HepG2 (cell line): ENCODE results near the gene CCDC157. TPM values are rescaled to one million over a fixed set of nuclear protein-coding genes. Genes with fewer than 3 reads are reported as not detected.

ENCODE experiments used
- ATF2 ChIP-seq: sonication (generic); formaldehyde crosslinking; IDR thresholded peaks from 2 replicates; pipeline ENCODE4 v1.4.0; 2020; ENCODE audit warnings: missing genetic modification reagents
- EHMT2 ChIP-seq: fragments of 200-600 bp; sonication (generic); IDR thresholded peaks from 2 replicates; pipeline ENCODE4 v1.7.0; 2017; ENCODE audit warnings: antibody characterized with exemption, low read depth, low read length, borderline replicate concordance
- HES4 ChIP-seq: sonication (generic); formaldehyde crosslinking; IDR thresholded peaks from 2 replicates; pipeline ENCODE4 v1.9.0; 2021; ENCODE audit warnings: mild to moderate bottlenecking, missing genetic modification reagents, borderline replicate concordance
- HMGXB3 ChIP-seq: sonication (generic); formaldehyde crosslinking; IDR thresholded peaks from 2 replicates; pipeline ENCODE4 v1.4.0; 2020; ENCODE audit warnings: missing genetic modification reagents, borderline replicate concordance
- HNF4A ChIP-seq: sonication (generic); formaldehyde crosslinking; IDR thresholded peaks from 2 replicates; pipeline ENCODE4 v1.4.0; 2020; ENCODE audit warnings: missing genetic modification reagents
- IKZF5 ChIP-seq: IDR thresholded peaks from 2 replicates; pipeline ENCODE4 v1.6.1; 2018; ENCODE audit warnings: missing genetic modification reagents, mild to moderate bottlenecking, missing compliant biosample characterization
- JARID2 ChIP-seq: sonication (generic); formaldehyde crosslinking; IDR thresholded peaks from 2 replicates; pipeline ENCODE4 v1.8.1; 2023; ENCODE audit warnings: missing genetic modification reagents, inconsistent platforms; ENCODE audit not compliant: insufficient replicate concordance
- KLF9 ChIP-seq: IDR thresholded peaks from 2 replicates; pipeline ENCODE4 v1.6.1; 2016; ENCODE audit warnings: low read depth
- PHF21A ChIP-seq: sonication (generic); formaldehyde crosslinking; IDR thresholded peaks from 2 replicates; pipeline ENCODE4 v1.5.0; 2020; ENCODE audit warnings: mild to moderate bottlenecking, missing genetic modification reagents
- PRMT3 ChIP-seq: sonication (generic); formaldehyde crosslinking; IDR thresholded peaks from 2 replicates; pipeline ENCODE4 v1.8.1; 2022; ENCODE audit warnings: low read depth, mild to moderate bottlenecking, moderate library complexity, missing genetic modification reagents, borderline replicate concordance
- RBM22 ChIP-seq: fragments of 200-400 bp; formaldehyde crosslinking; optimal IDR thresholded peaks from 2 replicates; pipeline ENCODE3; 2017; ENCODE audit warnings: mild to moderate bottlenecking, low read length, moderate library complexity
- ZBTB33 ChIP-seq: sonication (generic); formaldehyde crosslinking; IDR thresholded peaks from 2 replicates; pipeline ENCODE4 v1.4.0; 2020; ENCODE audit warnings: missing genetic modification reagents
- ZFP37 ChIP-seq: sonication (generic); formaldehyde crosslinking; IDR thresholded peaks from 2 replicates; pipeline ENCODE4 v1.4.0; 2020; ENCODE audit warnings: missing genetic modification reagents, borderline replicate concordance
- ZGPAT ChIP-seq: IDR thresholded peaks from 2 replicates; pipeline ENCODE4 v1.6.1; 2016; ENCODE audit warnings: mild to moderate bottlenecking
- ZNF7 ChIP-seq: IDR thresholded peaks from 2 replicates; pipeline ENCODE4 v1.6.1; 2016; ENCODE audit warnings: missing biosample characterization, missing genetic modification reagents
- ZNF747 ChIP-seq: sonication (generic); formaldehyde crosslinking; IDR thresholded peaks from 2 replicates; pipeline ENCODE4 v1.8.1; 2023; ENCODE audit warnings: missing genetic modification reagents, mild to moderate bottlenecking, borderline replicate concordance
- ZNF75D ChIP-seq: sonication (generic); formaldehyde crosslinking; IDR thresholded peaks from 2 replicates; pipeline ENCODE4 v1.8.1; 2023; ENCODE audit warnings: missing genetic modification reagents, mild to moderate bottlenecking, borderline replicate concordance
- polyA plus RNA-seq, 8 experiments: library from polyadenylated mRNA; depleted of rRNA in 3 of 8; stranded (reverse) in 7 of 8; unstranded in 1 of 8; fragments of >200 nt; fragmentation: Illumina TruSeq in 4 of 8; extraction: Trizol in 4 of 8; gene quantifications; 2 replicates each; pipeline versions ENCODE4 v1.2.1 to v1.2.3, GENCODE V29; 2011 to 2016; ENCODE audit warnings: low read depth in 4 of 8, missing spikeins in 1 of 8, mixed read lengths in 1 of 8; ENCODE audit not compliant: insufficient read depth in 1 of 8
- total RNA-seq, 5 experiments: library from RNA; depleted of rRNA; stranded (reverse); fragments of >200 nt; fragmentation: Illumina TruSeq; extraction: Trizol; gene quantifications; 2 replicates each; pipeline ENCODE4 v1.2.3, GENCODE V29; 2016; ENCODE audit warnings: low read depth in 1 of 5

Gene CCDC157
- total and polyA plus RNA-seq, 2 of the 13 experiments (the other 11 are each of a cell fraction or from before 2014, with no cell fraction given) = 1.4 to 1.6 TPM

- TF ChIP-seq HMGXB3 (CRISPR knock-in tag) (no peak), ZFP37 (CRISPR knock-in tag) (no peak), ZNF75D (CRISPR knock-in tag) (no peak), EHMT2 (no peak), IKZF5 (no peak), KLF9 (CRISPR knock-in tag) (no peak), ZNF747 (CRISPR knock-in tag) (no peak), HES4 (no peak), PRMT3 (CRISPR knock-in tag) (no peak), ZBTB33 (CRISPR knock-in tag) (no peak), HNF4A (peak; percentile 80), PHF21A (no peak), ATF2 (CRISPR knock-in tag) (0 out of 2 replicates have a peak, but pooled peaks have one; percentile 19), ZNF7 (CRISPR knock-in tag) (no peak), ZGPAT (CRISPR knock-in tag) (no peak), RBM22 (no peak), JARID2 (no peak)
Observed at GRCh38 chr22:30421695-30422480, 65.1 kb downstream of the CCDC157 start (continued).
